Activated CD8-positive, alpha-beta memory T cell treated with anti-CD3 and anti-CD28 coated beads, Interleukin-2, amount 50 U/mL, for 24 hours (primary cell): ENCODE results near the gene BRME1.
A peak's percentile ranks its signal among the peaks of the same experiment; 100 is the strongest.

Experiments
- DNase-seq: peaks from one replicate; pipeline ENCODE4 v3.0.0-alpha.2; 2020; ENCODE audit errors: extremely low read depth

Gene BRME1

GRCh38 chr19:13846557-13847406 lies 59.1 kb downstream of the BRME1 start:
- DNase-seq = peak; percentile 91

- DNase-seq = no peak
Measured at GRCh38 chr19:13844130-13844631, 61.7 kb downstream of the BRME1 start.

GRCh38 chr19:13843104-13843921 lies 62.6 kb downstream of the BRME1 start:
- no peak for DNase-seq

- DNase-seq = no peak
Measured at GRCh38 chr19:13842291-13843103, 63.4 kb downstream of the BRME1 start.

- DNase-seq = no peak
Measured at GRCh38 chr19:13841962-13842290, 64.0 kb downstream of the BRME1 start.

- DNase-seq = no peak
Measured at GRCh38 chr19:13841086-13841961, 64.6 kb downstream of the BRME1 start.

GRCh38 chr19:13840305-13841085 lies 65.4 kb downstream of the BRME1 start:
- DNase-seq = no peak

- no peak for DNase-seq
Measured at GRCh38 chr19:13839938-13840304, 66.0 kb downstream of the BRME1 start.

- peak; percentile 78 for DNase-seq
Measured at GRCh38 chr19:13839130-13839937, 66.6 kb downstream of the BRME1 start.

- no peak for DNase-seq
Measured at GRCh38 chr19:13838435-13839129, 67.3 kb downstream of the BRME1 start.

- DNase-seq = no peak
Measured at GRCh38 chr19:13835791-13836723, 69.9 kb downstream of the BRME1 start.

GRCh38 chr19:13834244-13835069 lies 71.5 kb downstream of the BRME1 start:
- DNase-seq = no peak

- no peak for DNase-seq
Measured at GRCh38 chr19:13833330-13834243, 72.3 kb downstream of the BRME1 start.
